Measurements from ENCODE around the gene DNAJA3.
"Not testable (repeated sequence)": the region's sequence is repeated elsewhere in the genome, so short reads cannot be mapped to it uniquely, and the experiment has no call there.

DNAJA3 gene

DNA sequence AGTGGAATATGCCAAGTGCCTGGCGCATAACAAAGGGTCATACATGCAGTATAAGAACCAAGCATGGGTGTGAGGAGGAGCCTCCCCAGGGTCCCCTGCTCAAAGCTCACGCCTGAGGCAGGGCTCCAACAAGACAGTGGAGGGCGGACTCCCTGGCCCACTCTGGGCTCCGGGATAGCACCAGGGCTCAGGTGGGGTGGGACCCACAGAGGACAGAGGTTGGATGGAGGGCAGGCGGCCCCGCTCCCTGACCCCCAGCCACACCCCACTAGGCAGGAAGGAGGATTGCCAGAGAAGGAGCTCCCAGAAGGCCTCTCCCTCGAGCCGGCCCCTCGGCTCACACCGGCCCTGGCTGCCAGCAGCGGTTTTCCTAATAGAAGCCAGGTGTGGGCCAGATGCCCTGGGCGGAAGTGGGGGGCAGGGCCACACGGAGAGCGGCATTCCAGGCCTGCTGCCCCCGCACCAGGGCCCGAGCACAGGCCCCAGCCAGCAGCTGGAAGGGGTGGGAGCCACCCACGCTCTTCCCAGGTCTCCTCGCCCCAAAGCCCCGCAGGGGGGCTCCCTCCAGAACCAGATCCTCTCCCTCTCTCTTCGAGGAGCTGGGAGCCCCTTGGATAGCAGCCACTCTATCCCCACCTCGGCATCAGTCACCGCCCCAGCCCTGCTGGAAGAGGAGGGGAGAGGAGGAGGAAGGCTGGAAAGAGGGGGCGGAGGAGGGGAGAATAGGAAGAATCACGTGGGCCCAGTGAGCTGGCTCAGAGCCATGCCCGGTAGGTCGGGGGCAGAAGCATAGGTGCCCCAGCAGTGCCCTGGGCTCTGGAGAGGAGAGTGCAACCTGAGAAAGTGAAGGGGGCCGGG lies 33.1 kb upstream of the DNAJA3 start:
- H3K27ac ChIP-seq: peak overlapping the region; percentile 95
- peak; percentile 79 for DNase-seq (ENCODE audit: low spot score)
- ChIA-PET CTCF (interaction anchor here (0.7 to 6.7 kb wide), 6 partner anchors 10 to 104 kb away, joined by 3 to 44 read pairs (median 6); partner anchors contain the start of gene PAM16), POLR2A (ENCODE audit: low non-redundant PET) (interaction anchor here (0.6 to 0.8 kb wide), 2 partner anchors 94 to 209 kb away, joined by 3 read pairs; no protein-coding TSS in a partner anchor)
- TF ChIP-seq, protein P1, sequence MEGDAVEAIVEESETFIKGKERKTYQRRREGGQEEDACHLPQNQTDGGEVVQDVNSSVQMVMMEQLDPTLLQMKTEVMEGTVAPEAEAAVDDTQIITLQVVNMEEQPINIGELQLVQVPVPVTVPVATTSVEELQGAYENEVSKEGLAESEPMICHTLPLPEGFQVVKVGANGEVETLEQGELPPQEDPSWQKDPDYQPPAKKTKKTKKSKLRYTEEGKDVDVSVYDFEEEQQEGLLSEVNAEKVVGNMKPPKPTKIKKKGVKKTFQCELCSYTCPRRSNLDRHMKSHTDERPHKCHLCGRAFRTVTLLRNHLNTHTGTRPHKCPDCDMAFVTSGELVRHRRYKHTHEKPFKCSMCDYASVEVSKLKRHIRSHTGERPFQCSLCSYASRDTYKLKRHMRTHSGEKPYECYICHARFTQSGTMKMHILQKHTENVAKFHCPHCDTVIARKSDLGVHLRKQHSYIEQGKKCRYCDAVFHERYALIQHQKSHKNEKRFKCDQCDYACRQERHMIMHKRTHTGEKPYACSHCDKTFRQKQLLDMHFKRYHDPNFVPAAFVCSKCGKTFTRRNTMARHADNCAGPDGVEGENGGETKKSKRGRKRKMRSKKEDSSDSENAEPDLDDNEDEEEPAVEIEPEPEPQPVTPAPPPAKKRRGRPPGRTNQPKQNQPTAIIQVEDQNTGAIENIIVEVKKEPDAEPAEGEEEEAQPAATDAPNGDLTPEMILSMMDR (conservative IDR thresholded peaks at IDR 0.05; ENCODE audit: low read depth): no peak

DNA sequence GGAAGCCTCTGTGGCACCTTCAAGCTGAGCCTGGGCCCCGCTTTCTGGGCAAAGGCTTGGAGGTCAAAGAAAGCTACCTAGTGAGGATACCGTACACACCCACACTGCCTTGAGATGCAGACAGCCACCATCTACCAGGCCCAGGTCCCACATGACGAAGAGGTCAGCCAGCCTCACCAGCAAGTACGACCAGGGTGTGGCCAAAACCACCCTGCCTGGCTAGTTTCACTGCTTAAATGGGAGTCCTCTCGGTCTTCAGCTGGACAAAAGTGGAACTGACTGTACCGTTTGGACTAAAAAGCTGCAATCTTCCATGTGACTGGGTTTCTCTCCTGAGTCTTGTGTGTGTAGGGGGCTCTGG lies 32.4 kb upstream of the DNAJA3 start:
- peak; percentile 76 for DNase-seq (ENCODE audit: low spot score)
- POLR2A ChIA-PET (ENCODE audit: low non-redundant PET): interaction anchor here (0.6 to 0.8 kb wide), 3 partner anchors 95 to 210 kb away, joined by 3 to 5 read pairs (median 3); no protein-coding TSS in a partner anchor
- CTCF ChIA-PET: interaction anchor here (0.6 to 6.7 kb wide), 8 partner anchors 9 to 279 kb away, joined by 3 to 44 read pairs (median 6); partner anchors contain the start of gene PAM16
- TF ChIP-seq, protein P1 (conservative IDR thresholded peaks at IDR 0.05; ENCODE audit: low read depth): no peak
- H3K27ac ChIP-seq: peak overlapping the region; percentile 95

DNA sequence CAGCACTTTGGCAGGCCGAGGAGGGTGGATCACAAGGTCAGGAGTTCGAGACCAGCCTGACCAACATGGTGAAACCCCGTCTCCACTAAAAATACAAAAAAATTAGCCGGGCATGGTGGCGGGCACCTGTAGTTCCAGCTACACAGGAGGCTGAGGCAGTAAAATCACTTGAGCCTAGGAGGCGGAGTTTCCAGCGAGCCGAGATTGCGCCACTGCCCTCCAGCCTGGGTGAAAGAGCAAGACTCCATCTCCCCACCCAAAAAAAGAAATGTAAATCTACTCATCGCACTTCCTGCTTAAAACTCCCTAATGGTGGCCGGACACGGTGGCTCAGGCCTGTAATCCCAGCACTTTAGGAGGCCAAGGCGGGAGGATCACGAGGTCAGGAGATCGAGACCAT lies 31.8 kb upstream of the DNAJA3 start:
- POLR2A ChIA-PET (ENCODE audit: low non-redundant PET): interaction anchor here (0.6 kb wide), 1 partner anchor 155 kb away, joined by 5 read pairs; no protein-coding TSS in a partner anchor
- CTCF ChIA-PET: interaction anchor here (0.6 to 6.7 kb wide), 5 partner anchors 9 to 279 kb away, joined by 3 to 44 read pairs (median 7); no protein-coding TSS in a partner anchor
- peak overlapping the region; percentile 95 for H3K27ac ChIP-seq
- not testable (repeated sequence) for DNase-seq (ENCODE audit: low spot score)

DNA sequence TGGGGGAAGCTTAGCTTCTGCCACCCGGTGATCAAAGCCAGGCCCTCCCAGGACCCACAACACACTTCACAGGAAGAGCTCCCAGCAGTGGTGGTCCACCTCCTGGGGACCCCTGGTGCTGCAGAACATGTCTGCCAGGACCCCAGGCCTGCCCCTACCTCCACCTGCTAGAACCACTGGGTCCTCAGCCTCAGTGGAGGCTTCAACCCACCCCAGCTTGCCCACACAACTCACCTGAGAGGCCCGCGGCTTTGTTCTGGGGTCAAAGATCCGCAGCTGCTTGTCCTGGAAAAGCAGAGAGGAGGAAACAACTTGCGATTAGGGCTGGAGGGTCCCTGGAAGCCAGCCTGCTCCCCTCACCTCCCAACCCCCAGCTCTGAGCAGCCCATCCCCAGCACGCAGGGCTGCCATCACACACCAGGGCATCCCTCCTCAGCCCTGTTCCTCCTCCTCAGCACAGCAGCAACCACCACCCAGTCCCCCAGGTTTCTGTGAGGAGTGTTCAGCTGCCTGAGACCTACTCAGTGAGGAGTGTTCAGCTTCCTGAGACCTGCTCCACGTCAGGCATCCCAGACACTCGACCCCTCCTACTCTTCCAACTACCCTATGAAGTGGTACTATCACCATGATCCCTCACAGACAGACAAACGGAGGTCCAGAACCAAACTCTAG lies 30.5 kb upstream of the DNAJA3 start:
- CTCF ChIA-PET: interaction anchor here (1.6 to 6.7 kb wide), 2 partner anchors 7 to 36 kb away, joined by 17 to 44 read pairs; no protein-coding TSS in a partner anchor
- H3K27ac ChIP-seq: peak overlapping the region; percentile 95
- DNase-seq (ENCODE audit: low spot score): no peak
- POLR2A ChIA-PET (ENCODE audit: low non-redundant PET): no interaction called here
- TF ChIP-seq, protein P1 (conservative IDR thresholded peaks at IDR 0.05; ENCODE audit: low read depth): no peak

DNA sequence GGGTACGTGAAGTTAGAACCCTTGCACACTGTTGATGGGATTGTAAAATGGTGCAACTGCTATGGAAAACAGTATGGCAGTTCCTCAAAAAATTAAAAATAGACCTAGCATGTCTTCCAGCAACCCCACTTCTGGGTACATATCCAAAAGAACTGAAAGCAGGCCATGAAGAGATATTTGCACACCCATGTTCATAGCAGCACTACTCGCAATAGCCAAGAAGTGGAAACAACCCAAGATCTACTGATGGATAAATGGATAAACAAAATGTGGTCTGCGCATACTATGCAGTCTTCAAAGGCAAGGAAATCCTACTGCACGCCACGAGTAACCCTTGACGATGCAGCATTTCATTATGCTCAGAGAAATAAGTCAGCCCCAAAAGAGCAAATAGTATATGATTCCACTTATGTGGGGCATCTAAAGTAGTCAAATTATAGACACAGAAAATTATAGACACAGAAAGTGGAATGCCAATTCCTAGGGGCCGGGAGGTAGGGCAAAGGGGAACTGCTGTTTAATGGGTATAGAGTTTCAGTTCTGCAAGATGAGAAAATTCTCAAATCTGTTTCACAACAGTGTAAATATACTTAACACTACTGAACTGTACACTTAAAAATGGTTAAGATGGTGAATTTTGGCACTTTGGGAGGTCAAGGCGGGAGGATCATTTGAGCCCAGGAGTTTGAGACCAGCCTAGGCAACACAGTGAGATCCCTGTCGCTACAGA lies 26.5 kb upstream of the DNAJA3 start:
- ChIA-PET POLR2A (ENCODE audit: low non-redundant PET) (no interaction called here), CTCF (interaction anchor here (0.7 to 1.0 kb wide), 2 partner anchors 40 to 596 kb away, joined by 3 to 6 read pairs; no protein-coding TSS in a partner anchor)
- no peak for DNase-seq (ENCODE audit: low spot score)
- TF ChIP-seq, protein P1 (conservative IDR thresholded peaks at IDR 0.05; ENCODE audit: low read depth): no peak
- H3K27ac ChIP-seq: no peak overlapping the region

DNA sequence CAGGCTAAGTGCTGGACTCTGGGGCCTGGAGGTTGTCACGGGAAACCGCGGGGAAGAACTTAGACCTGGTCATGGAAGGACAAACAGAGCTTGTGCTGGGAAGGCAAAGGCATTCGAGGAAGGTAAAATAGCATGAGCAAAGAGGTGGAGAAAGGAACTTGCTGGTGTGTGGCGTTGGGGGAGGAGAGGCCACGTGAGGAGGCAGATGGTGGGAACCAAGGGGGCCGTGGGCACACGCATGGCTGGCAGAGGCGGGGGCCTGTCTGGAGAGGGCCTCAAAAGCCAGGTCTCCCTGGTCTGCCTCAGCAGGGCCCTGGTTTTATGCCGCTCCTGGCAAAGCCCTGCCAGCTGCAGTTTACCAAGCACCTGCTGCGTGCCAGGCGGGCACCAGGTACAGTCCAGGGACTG lies 24.6 kb upstream of the DNAJA3 start:
- TF ChIP-seq, protein P1 (conservative IDR thresholded peaks at IDR 0.05; ENCODE audit: low read depth): no peak
- CTCF ChIA-PET: interaction anchor here (0.7 to 3.7 kb wide), 4 partner anchors 9 to 459 kb away, joined by 6 to 44 read pairs (median 26); no protein-coding TSS in a partner anchor
- no peak for DNase-seq (ENCODE audit: low spot score)
- POLR2A ChIA-PET (ENCODE audit: low non-redundant PET): no interaction called here
- H3K27ac ChIP-seq: peak overlapping the region; percentile 9; the same call in 1 of the 2 replicates
